T-helper 1 cell (primary cell): ENCODE measurements around the gene CCT3.
A peak's percentile ranks its signal among the peaks of the same experiment; 100 is the strongest.
"Not testable (repeated sequence)": the region's sequence is repeated elsewhere in the genome, so short reads cannot be mapped to it uniquely, and the experiment has no call there.

Source experiments
- DNase-seq, 5 donors: peaks; one replicate each; pipeline ENCODE4 v3.0.0-alpha.2; 2012 to 2020

The CCT3 gene

GRCh38 chr1:156368157-156368658, 30.1 kb upstream of the CCT3 start:
- DNase-seq, result no peak

DNA sequence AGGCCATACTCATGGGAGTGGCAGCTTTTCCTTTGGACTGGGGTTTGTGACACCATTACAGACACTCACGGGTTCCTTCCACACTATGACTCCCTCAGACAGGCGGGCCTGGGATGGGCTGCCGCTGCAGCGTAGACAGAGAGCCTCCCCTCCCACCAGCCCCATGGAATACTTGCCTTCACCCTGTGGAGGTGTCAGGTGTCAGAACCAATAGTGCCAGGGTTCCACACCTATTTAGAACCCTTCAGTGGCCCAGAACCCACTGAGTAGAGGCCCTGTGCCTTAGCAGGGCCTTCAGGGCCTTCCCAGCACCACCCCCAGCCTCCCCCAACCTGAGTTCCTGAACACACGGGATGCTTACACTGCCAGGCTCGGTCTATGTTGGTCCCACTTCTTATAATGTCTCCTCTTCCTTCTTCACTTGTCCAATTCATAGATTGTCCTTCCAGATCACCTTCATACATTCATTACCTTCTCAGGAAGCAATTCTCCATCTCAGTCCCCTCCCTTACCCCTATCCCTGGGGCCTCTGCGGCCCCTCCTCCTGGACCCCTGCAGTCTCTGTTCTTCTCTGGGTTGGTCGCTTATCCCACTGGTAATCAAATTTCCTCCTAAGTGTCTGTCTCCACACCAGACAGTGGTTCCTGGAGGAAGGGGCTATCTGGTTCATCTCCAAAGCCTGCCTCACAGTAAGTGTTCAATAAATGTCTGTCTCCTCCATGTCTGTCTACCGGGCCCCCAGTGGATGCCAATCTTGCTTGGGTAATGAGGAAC, 29.5 kb upstream of the CCT3 start:
- no peak for DNase-seq

- no peak for DNase-seq
These were observed 28.5 kb upstream of the CCT3 start for GRCh38 chr1:156366378-156367166.

GRCh38 chr1:156365754-156366153, 27.7 kb upstream of the CCT3 start:
- DNase-seq, result no peak

GRCh38 chr1:156360534-156360933, 22.4 kb upstream of the CCT3 start:
- DNase-seq, result no peak

DNA sequence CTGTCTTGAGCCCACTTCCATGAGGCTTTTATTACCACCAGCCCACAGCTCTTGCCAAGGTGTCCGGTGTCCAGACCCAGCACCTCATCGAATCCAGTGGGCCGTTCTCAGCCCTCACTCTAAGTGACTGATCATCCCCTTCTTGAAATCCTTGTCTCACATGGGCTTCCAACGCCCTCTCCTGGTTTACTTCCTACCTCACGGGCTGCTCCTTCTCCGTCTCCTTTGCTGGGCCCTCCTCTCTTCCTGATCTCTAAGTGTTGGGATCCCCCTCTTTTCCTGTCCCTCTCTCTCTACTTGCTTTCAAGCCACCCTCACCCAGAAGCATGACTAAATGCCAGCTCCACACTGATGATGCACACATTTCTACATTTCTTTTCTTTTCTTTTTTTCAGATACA, 21.9 kb upstream of the CCT3 start:
- no peak for DNase-seq

GRCh38 chr1:156359249-156359648, 21.2 kb upstream of the CCT3 start:
- no peak for DNase-seq

DNA sequence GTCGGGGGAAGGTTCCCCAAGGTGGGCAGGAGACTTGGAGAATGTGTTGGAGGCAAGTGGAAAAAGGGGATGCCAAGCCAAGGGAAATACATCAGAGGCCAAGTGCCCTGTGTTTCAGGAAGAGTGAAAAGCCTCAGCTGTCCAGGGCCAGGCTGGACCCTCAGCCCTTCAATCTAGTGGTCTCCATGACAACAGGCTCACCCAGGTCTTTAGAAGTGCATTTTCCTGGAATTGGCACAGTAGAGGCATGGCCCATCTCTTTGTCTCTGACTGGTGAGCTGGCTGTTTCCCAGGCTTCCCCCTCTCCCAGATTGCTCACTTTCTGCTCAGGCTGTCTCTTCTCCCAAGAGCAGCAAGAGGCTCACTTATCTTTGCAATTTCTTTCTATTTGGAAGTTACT, 20.5 kb upstream of the CCT3 start:
- no peak for DNase-seq

DNA sequence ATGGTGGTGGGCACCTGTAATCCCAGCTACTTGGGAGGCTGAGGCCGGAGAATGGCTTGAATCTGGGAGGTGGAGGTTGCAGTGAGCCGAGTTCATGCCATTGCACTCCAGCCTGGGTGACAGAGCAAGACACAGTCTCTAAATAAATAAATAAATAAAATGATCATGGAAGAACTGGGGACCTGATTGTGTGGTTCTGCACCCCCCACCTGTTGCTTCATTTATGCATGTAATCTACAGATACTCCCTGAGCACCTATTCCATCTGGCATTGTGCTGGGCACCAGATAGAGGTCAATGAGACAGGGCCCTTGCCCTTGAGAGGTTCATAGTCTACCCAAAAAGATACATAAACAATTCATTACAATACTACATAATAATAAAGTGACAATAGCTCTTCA, 19.9 kb upstream of the CCT3 start:
- no peak for DNase-seq

DNA sequence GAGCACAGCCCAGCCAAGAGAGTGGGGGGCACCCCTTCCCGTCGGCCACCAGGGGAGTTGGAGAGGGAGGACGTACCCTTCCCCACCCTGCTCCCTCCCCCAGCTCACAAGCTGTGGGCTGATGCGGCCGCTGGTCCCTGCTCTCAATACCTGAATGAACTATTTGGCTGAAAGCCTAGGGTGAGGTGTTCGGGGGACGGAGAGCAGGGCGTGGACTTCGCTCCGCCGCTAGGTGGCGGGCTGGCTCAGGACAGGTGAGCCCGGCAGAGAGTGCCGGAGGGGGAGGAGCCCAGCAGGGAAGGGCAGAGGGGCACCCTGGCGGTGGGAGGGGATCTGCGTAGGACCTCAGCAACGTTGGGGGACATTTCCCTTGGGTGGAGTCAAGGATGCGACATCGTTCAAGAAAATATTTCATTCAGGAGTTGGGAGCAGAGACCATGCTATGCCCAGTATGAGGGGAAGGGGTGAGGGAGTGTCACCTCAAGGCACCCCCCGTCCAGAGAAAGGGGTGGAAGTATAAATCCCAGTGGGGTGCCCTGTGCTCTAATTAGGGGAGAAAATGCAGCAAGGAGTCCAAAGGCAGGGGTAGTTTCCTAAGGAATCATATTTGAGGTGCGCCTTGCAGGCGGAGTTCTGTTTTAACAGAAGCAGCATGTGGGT, 18.9 kb upstream of the CCT3 start:
- peak; percentile 20 to 67 (median 52) for DNase-seq

DNA sequence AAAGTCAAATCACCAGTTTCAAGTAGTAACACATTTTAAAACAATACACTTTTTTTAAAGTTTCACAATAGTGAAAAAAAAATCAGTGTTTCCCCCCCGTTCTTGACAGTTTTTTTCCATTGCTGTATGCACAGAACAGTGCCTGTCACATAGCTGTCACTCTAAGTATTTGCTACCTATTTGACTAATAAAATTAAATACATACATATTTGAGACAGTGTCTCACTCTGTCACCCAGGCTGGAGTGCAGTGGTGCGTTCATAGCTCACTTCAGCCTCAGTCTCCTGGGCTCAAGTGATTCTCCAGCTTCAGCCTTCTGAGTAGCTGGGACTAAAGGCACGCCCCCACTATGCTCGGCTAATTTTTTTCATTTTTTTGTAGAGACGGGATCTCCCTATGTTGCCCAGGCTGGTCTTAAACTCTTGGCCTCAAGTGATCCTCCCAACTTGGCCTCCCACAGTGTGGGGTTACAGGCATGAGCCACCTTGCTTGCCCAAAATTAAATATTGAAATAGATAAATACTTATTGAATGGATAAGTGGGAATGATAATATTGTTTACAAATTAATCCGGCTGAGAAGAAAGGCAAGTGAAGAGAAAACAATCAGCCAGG, 18.3 kb upstream of the CCT3 start:
- DNase-seq, result no peak

- DNase-seq, result not testable (repeated sequence)
These were observed 14.4 kb upstream of the CCT3 start for GRCh38 chr1:156352481-156352880.

GRCh38 chr1:156347331-156347730, 9.2 kb upstream of the CCT3 start:
- no peak for DNase-seq

GRCh38 chr1:156346636-156347035, 8.5 kb upstream of the CCT3 start:
- no peak for DNase-seq

DNA sequence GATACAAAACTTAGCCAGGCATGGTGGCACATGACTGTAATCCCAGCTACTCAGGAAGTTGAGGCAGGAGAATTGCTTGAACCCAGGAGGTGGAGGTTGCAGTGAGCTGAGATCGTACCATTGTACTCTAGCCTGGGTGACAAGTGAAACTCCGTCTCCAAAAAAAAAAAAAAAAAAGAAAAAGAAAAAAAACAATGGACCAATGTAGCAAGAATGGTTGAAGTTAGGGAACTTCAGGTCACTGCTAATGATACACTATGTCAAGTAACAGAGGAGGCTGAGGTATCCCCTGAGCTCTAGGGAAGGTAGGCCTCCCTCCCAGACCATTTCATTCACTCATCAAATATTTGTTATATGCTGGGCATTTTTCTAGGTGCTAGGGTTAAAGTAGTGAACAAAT, 7.9 kb upstream of the CCT3 start:
- not testable (repeated sequence) for DNase-seq

- no peak for DNase-seq
These were observed 6.3 kb upstream of the CCT3 start for GRCh38 chr1:156344409-156344808.

GRCh38 chr1:156342166-156342955, 4.3 kb upstream of the CCT3 start:
- DNase-seq, result no peak

- DNase-seq, result no peak
These were observed 258 bp downstream of the CCT3 start for GRCh38 chr1:156337888-156338179.

DNA sequence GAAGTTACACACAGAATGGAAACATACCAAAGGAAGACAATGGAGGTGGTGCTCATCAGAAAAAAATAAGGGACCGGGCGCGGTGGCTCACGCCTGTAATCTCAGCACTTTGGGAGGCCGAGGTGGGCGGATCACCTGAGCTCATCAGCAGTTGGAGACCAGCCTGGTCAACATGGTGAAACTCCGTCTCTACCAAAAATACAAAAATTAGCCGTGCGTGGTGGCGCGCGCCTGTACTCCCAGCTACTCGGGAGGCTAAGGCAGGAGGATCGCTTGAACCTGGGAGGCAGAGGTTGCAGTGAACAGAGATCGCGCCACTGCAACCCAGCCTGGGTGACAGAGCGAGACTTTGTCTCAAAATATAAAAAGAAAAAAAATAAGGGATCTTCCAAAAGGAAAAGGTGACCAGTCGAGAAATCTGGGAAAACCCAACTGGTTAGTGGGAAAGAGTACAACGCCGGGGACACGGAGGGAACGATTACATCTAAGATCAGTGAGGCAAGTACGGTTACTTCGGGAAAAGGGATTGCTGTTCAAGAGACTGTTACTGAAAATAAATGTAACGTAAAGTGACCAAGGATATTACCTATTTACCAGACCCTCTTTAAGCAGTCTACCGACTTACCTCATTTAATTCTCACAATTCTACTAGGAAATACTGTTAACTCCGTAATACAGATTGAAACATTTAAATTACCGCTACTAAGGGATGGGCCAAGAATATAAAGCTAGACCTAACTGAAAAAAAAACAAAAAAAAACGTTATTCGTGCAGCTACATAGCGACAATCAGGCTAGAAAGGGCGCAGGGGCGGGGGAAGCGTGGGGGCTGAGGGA, 822 bp downstream of the CCT3 start:
- no peak for DNase-seq

GRCh38 chr1:156336242-156336641, 1.9 kb downstream of the CCT3 start:
- no peak for DNase-seq

GRCh38 chr1:156323179-156323578, 14.9 kb downstream of the CCT3 start:
- not testable (repeated sequence) for DNase-seq
